MCF 10A (cell line): ENCODE measurements around the gene SAMSN1. TPM values are rescaled to one million over a fixed set of nuclear protein-coding genes. Genes with fewer than 3 reads are reported as not detected.
"Not testable (repeated sequence)": the region's sequence is repeated elsewhere in the genome, so short reads cannot be mapped to it uniquely, and the experiment has no call there.

Source experiments
- BruUV-seq: library from RNA; stranded (reverse); fragments of 400-500 nt; replicated peaks from 2 replicates; lab custom pipeline; 2021; lab: Mats Ljungman, UMichigan
- CTCF ChIA-PET: fragments of 300-600 bp; sonication (Branson Sonifier 250); formaldehyde crosslinking; extraction: SDS; loops from one replicate; lab custom pipeline; 2021; ENCODE audit warnings: antibody characterized with exemption, inconsistent platforms; lab: Yijun Ruan, JAX
- POLR2A ChIA-PET: fragments of 300-600, 350-650 bp; sonication (Branson Sonifier 250); formaldehyde crosslinking; extraction: SDS; loops from one replicate; lab custom pipeline; 2020; ENCODE audit warnings: antibody characterized with exemption, inconsistent platforms; lab: Yijun Ruan, JAX
- DNase-seq: peaks from one replicate; pipeline ENCODE4 v3.0.0-alpha.2; 2018; ENCODE audit not compliant: unreplicated experiment
- H3K27ac Mint-ChIP-seq: one replicate; pipeline ENCODE4 v1.8.0; 2022; ENCODE audit warnings: mild to moderate bottlenecking, low read depth, mixed read lengths; ENCODE audit not compliant: unreplicated experiment
- H3K27me3 Mint-ChIP-seq: one replicate; pipeline ENCODE4 v1.8.0; 2022; ENCODE audit warnings: mixed read lengths; ENCODE audit not compliant: insufficient read depth, unreplicated experiment
- H3K36me3 Mint-ChIP-seq: one replicate; pipeline ENCODE4 v1.8.0; 2022; ENCODE audit warnings: mild to moderate bottlenecking, moderate library complexity, mixed read lengths; ENCODE audit not compliant: insufficient read depth, unreplicated experiment
- H3K4me1 Mint-ChIP-seq: one replicate; pipeline ENCODE4 v1.8.0; 2022; ENCODE audit warnings: mixed read lengths; ENCODE audit not compliant: insufficient read depth, unreplicated experiment
- H3K4me3 Mint-ChIP-seq: one replicate; pipeline ENCODE4 v1.8.0; 2022; ENCODE audit warnings: mild to moderate bottlenecking, moderate library complexity, mixed read lengths; ENCODE audit not compliant: unreplicated experiment
- H3K9me3 Mint-ChIP-seq: one replicate; pipeline ENCODE4 v1.8.0; 2022; ENCODE audit warnings: mixed read lengths; ENCODE audit not compliant: unreplicated experiment
- CTCF ChIP-seq: fragments of 200-600 bp; IDR thresholded peaks from one replicate; pipeline ENCODE4 v1.8.0; 2022; ENCODE audit warnings: antibody characterized with exemption, mild to moderate bottlenecking; ENCODE audit not compliant: unreplicated experiment
- intact Hi-C: fragments of 100-400 bp; cut with micrococcal nuclease; formaldehyde crosslinking; loops from 2 replicates; pipeline ENCODE4 v1.14.1; 2022
- total RNA-seq: library from RNA; stranded (reverse); gene quantifications from 2 replicates; pipeline ENCODE4 v1.2.3, GENCODE V29; 2022

Gene SAMSN1
- total RNA-seq, 1 experiment from 2014 or later: 2.3 TPM

GRCh38 chr21:14520535-14520934 lies 25.6 kb downstream of the SAMSN1 start:
- TF ChIP-seq CTCF: no peak
- intact Hi-C loops: no loop called here
- POLR2A ChIA-PET: no interaction called here
- Mint-ChIP-seq H3K4me1 (peaks cover 5% of the 10 kb centered on the region), H3K36me3 (peaks cover 6% of the 10 kb centered on the region), H3K4me3 (no peak overlapping the region), H3K27me3 (no peaks in the 10 kb centered on the region), H3K27ac (no peak overlapping the region), H3K9me3 (no peaks in the 10 kb centered on the region)
- CTCF ChIA-PET: no interaction called here
- BruUV-seq: no TSS peak
- no peak for DNase-seq

- no peak for TF ChIP-seq CTCF
- Mint-ChIP-seq H3K27ac (no peak overlapping the region), H3K4me3 (no peak overlapping the region), H3K9me3 (no peaks in the 10 kb centered on the region), H3K27me3 (no peaks in the 10 kb centered on the region), H3K4me1 (peaks cover 5% of the 10 kb centered on the region), H3K36me3 (no peaks in the 10 kb centered on the region)
- CTCF ChIA-PET: no interaction called here
- no peak for DNase-seq
- no TSS peak for BruUV-seq
- POLR2A ChIA-PET: no interaction called here
- intact Hi-C loops: no loop called here
Observed at GRCh38 chr21:14519000-14519399, 27.1 kb downstream of the SAMSN1 start.

- no peak for TF ChIP-seq CTCF
- ChIA-PET CTCF (no interaction called here), POLR2A (interaction anchor here (0.6 kb wide), 1 partner anchor 25 kb away, joined by 3 read pairs; no protein-coding TSS in a partner anchor)
- DNase-seq: no peak
- H3K36me3 Mint-ChIP-seq: peaks cover 6% of the 10 kb centered on the region
- H3K27ac Mint-ChIP-seq: no peak overlapping the region
- H3K4me1 Mint-ChIP-seq: peaks cover 4% of the 10 kb centered on the region
- BruUV-seq: no TSS peak
- no peaks in the 10 kb centered on the region for H3K27me3 Mint-ChIP-seq
- intact Hi-C loops: no loop called here
- H3K4me3 Mint-ChIP-seq: no peak overlapping the region
- H3K9me3 Mint-ChIP-seq: no peaks in the 10 kb centered on the region
Observed at GRCh38 chr21:14513804-14514203, 32.3 kb downstream of the SAMSN1 start.

GRCh38 chr21:14506859-14507457 lies 39.2 kb downstream of the SAMSN1 start:
- H3K27me3 Mint-ChIP-seq, intact Hi-C loops, H3K27ac Mint-ChIP-seq, BruUV-seq, POLR2A ChIA-PET, DNase-seq, H3K4me1 Mint-ChIP-seq, H3K4me3 Mint-ChIP-seq, CTCF ChIA-PET: not testable (repeated sequence)
- peaks cover 10% of the 10 kb centered on the region for H3K36me3 Mint-ChIP-seq
- H3K9me3 Mint-ChIP-seq: peaks cover 17% of the 10 kb centered on the region
